ENCODE results near the gene YY1. TPM values are rescaled to one million over a fixed set of nuclear protein-coding genes. Genes with fewer than 3 reads are reported as not detected.

The YY1 gene
- total RNA-seq, 1 donor from 2014 or later, result 58.9 TPM

DNA sequence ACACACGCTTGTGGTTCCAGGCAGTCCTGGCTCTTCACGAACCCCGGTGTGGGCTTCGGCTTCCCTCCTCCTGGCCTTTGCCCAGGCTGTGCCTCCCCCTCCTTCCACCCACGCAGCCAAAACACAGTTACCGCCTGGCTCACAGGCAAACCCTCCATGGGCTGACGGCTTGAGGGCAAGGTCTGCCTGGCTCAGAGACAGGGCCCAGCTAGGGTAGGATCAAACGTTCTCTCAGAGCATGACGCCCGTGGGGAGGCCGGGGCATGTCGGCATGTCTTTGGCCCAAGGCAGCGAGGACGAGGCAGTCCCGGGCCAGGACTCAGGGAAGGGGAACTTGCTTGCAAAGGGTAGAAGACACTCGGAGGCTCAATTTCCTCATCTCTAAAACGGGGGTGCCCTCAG is 86.3 kb downstream of the YY1 start:
- no peak overlapping the region for H3K9ac ChIP-seq
- H3K36me3 Mint-ChIP-seq, result no peaks in the 10 kb centered on the region
- no peaks in the 10 kb centered on the region for H3F3A ChIP-seq (ENCODE audit: low read depth)
- no peak overlapping the region for H3K27ac ChIP-seq
- H3K9me3 Mint-ChIP-seq, result no peaks in the 10 kb centered on the region
- no peaks in the 10 kb centered on the region for H3K36me3 ChIP-seq
- H3K9me3 ChIP-seq (ENCODE audit: low read depth), result no peaks in the 10 kb centered on the region
- no peaks in the 10 kb centered on the region for H4K20me1 ChIP-seq (ENCODE audit: low read depth)
- TF ChIP-seq EZH2phosphoT487 (IDR thresholded peaks at IDR 0.05) (no peak), EZH2 (IDR thresholded peaks at IDR 0.05) (no peak)
- TF ChIP-seq, protein P1, sequence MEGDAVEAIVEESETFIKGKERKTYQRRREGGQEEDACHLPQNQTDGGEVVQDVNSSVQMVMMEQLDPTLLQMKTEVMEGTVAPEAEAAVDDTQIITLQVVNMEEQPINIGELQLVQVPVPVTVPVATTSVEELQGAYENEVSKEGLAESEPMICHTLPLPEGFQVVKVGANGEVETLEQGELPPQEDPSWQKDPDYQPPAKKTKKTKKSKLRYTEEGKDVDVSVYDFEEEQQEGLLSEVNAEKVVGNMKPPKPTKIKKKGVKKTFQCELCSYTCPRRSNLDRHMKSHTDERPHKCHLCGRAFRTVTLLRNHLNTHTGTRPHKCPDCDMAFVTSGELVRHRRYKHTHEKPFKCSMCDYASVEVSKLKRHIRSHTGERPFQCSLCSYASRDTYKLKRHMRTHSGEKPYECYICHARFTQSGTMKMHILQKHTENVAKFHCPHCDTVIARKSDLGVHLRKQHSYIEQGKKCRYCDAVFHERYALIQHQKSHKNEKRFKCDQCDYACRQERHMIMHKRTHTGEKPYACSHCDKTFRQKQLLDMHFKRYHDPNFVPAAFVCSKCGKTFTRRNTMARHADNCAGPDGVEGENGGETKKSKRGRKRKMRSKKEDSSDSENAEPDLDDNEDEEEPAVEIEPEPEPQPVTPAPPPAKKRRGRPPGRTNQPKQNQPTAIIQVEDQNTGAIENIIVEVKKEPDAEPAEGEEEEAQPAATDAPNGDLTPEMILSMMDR (IDR thresholded peaks at IDR 0.05), result no peak
- DNase-seq (ENCODE audit: low spot score), result no peak
- no peaks in the 10 kb centered on the region for H3K79me2 ChIP-seq (ENCODE audit: low read depth)
- no peak overlapping the region for H2AFZ ChIP-seq (replicated peaks)
- peaks cover 2% of the 10 kb centered on the region for H3K4me1 Mint-ChIP-seq
- no peak overlapping the region for H3K4me3 Mint-ChIP-seq
- no peak overlapping the region for H3K4me2 ChIP-seq
- H3K4me1 ChIP-seq, result peaks cover under 1% of the 10 kb centered on the region
- peaks cover 4% of the 10 kb centered on the region for H3K27me3 Mint-ChIP-seq (ENCODE audit: insufficient read depth, low read depth)
- H3K4me3 ChIP-seq, result no peak overlapping the region
- no peaks in the 10 kb centered on the region for H3K27me3 ChIP-seq
- H3K27ac Mint-ChIP-seq, result no peak overlapping the region

DNA sequence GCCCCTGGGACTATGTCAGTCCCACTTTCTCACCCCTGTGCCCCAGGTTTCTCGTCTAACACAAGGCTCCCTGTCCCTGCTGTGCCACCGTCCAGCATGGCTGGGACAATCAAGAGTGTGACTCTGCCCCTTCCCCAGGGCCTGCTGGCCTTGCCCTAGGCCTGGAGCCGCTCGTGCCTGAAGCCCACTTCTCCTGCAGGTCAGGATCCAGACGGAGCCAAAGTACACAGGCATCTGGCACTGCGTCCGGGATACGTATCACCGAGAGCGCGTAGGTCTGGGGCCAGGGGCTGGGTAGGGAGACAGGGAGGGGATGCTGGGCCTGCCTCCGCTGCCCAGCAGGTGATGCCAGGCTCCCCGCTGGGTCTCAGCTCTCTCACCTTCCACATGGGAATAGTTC is 87.0 kb downstream of the YY1 start:
- Histone ChIP-seq H3K4me3 (no peak overlapping the region), H3K4me1 (peaks cover 5% of the 10 kb centered on the region), H2AFZ (replicated peaks) (no peak overlapping the region), H3K27me3 (no peaks in the 10 kb centered on the region), H3K4me2 (no peak overlapping the region), H3K36me3 (no peaks in the 10 kb centered on the region), H3K27ac (no peak overlapping the region), H4K20me1 (ENCODE audit: low read depth) (no peaks in the 10 kb centered on the region), H3K9ac (no peak overlapping the region), H3F3A (ENCODE audit: low read depth) (no peaks in the 10 kb centered on the region), H3K9me3 (ENCODE audit: low read depth) (no peaks in the 10 kb centered on the region), H3K79me2 (ENCODE audit: low read depth) (no peaks in the 10 kb centered on the region)
- no peak for DNase-seq (ENCODE audit: low spot score)
- no peak for TF ChIP-seq EZH2phosphoT487 (IDR thresholded peaks at IDR 0.05)
- TF ChIP-seq, protein P1 (IDR thresholded peaks at IDR 0.05), result no peak
- TF ChIP-seq EZH2 (IDR thresholded peaks at IDR 0.05), result no peak
- H3K27ac Mint-ChIP-seq, result no peak overlapping the region
- peaks cover 4% of the 10 kb centered on the region for H3K27me3 Mint-ChIP-seq (ENCODE audit: insufficient read depth, low read depth)
- no peak overlapping the region for H3K4me3 Mint-ChIP-seq
- no peaks in the 10 kb centered on the region for H3K36me3 Mint-ChIP-seq
- H3K4me1 Mint-ChIP-seq, result peaks cover 3% of the 10 kb centered on the region
- H3K9me3 Mint-ChIP-seq, result no peaks in the 10 kb centered on the region

DNA sequence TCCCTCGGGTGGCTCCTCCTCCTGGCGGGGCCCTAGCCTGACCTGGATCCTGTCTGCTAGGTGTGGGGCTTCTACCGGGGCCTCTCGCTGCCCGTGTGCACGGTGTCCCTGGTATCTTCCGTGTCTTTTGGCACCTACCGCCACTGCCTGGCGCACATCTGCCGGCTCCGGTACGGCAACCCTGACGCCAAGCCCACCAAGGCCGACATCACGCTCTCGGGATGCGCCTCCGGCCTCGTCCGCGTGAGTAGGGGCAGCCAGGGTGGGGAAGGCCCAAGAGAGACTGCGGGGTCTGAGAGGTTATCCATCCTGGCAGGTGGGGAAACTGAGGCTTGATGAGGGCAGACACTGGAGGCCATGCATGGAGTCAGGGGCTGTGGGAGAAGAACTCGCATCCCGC is 88.2 kb downstream of the YY1 start:
- Histone ChIP-seq H3K4me1 (peaks cover 5% of the 10 kb centered on the region), H3K27me3 (no peaks in the 10 kb centered on the region), H3K36me3 (no peaks in the 10 kb centered on the region), H3K4me3 (no peak overlapping the region), H3F3A (ENCODE audit: low read depth) (no peaks in the 10 kb centered on the region), H3K79me2 (ENCODE audit: low read depth) (no peaks in the 10 kb centered on the region), H3K9ac (no peak overlapping the region), H3K4me2 (no peak overlapping the region), H3K9me3 (ENCODE audit: low read depth) (no peaks in the 10 kb centered on the region), H4K20me1 (ENCODE audit: low read depth) (no peaks in the 10 kb centered on the region), H2AFZ (replicated peaks) (no peak overlapping the region), H3K27ac (no peak overlapping the region)
- peaks cover 6% of the 10 kb centered on the region for H3K4me1 Mint-ChIP-seq
- TF ChIP-seq EZH2phosphoT487 (IDR thresholded peaks at IDR 0.05) (no peak), EZH2 (IDR thresholded peaks at IDR 0.05) (no peak)
- TF ChIP-seq, protein P1 (IDR thresholded peaks at IDR 0.05), result no peak
- H3K27me3 Mint-ChIP-seq (ENCODE audit: insufficient read depth, low read depth), result peaks cover 7% of the 10 kb centered on the region
- DNase-seq (ENCODE audit: low spot score), result no peak
- H3K27ac Mint-ChIP-seq, result no peak overlapping the region
- no peaks in the 10 kb centered on the region for H3K9me3 Mint-ChIP-seq
- H3K36me3 Mint-ChIP-seq, result no peaks in the 10 kb centered on the region
- no peak overlapping the region for H3K4me3 Mint-ChIP-seq

All from neural progenitor cell (in vitro differentiated cells).